ENCODE results near the gene RNFT2. TPM values are rescaled to one million over a fixed set of nuclear protein-coding genes. Genes with fewer than 3 reads are reported as not detected.
A peak's percentile ranks its signal among the peaks of the same experiment; 100 is the strongest.

RNFT2 gene
- total RNA-seq, 1 donor from 2014 or later = 6.4 TPM

DNA sequence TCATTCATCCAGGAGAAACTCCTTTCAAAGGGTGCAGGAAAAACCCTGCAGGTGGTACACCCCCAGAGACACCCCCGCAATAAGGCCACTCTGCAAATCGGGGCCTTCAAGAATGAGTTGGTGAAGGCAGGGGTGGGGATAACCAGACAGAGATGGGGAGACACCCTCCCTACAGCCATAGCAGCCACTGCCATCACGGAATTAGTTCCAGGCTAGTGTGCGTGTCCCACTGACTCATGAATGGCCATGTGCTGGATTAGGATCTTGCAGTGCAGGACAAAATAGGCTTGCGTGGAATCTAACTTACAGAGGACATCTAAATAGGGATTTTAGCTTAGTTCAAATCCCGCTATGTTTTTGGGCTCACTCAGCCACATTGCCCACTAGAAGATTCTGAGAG, 38.0 kb upstream of the RNFT2 start:
- no peaks in the 10 kb centered on the region for H3K4me1 ChIP-seq
- no peaks in the 10 kb centered on the region for H3K36me3 ChIP-seq
- no peaks in the 10 kb centered on the region for H3K9me3 ChIP-seq
- TF ChIP-seq, protein P1, sequence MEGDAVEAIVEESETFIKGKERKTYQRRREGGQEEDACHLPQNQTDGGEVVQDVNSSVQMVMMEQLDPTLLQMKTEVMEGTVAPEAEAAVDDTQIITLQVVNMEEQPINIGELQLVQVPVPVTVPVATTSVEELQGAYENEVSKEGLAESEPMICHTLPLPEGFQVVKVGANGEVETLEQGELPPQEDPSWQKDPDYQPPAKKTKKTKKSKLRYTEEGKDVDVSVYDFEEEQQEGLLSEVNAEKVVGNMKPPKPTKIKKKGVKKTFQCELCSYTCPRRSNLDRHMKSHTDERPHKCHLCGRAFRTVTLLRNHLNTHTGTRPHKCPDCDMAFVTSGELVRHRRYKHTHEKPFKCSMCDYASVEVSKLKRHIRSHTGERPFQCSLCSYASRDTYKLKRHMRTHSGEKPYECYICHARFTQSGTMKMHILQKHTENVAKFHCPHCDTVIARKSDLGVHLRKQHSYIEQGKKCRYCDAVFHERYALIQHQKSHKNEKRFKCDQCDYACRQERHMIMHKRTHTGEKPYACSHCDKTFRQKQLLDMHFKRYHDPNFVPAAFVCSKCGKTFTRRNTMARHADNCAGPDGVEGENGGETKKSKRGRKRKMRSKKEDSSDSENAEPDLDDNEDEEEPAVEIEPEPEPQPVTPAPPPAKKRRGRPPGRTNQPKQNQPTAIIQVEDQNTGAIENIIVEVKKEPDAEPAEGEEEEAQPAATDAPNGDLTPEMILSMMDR (IDR thresholded peaks at IDR 0.05) = no peak
- TF ChIP-seq POLR2A (IDR thresholded peaks at IDR 0.05) (no peak), POLR2AphosphoS5 (IDR thresholded peaks at IDR 0.05; ENCODE audit: insufficient read depth in 1 of 2, low read depth in 1 of 2) (no peak)
- no peaks in the 10 kb centered on the region for H3K27me3 ChIP-seq
- no peak overlapping the region for H3K4me3 ChIP-seq
- intact Hi-C loops (cut with DNase I) = loop anchor here (10.0 kb wide), 1 partner anchor 705 kb away; no protein-coding TSS in a partner anchor
- H3K27ac ChIP-seq = no peak overlapping the region
- no peak for DNase-seq (ENCODE audit: extremely low spot score in 2 of 2)

DNA sequence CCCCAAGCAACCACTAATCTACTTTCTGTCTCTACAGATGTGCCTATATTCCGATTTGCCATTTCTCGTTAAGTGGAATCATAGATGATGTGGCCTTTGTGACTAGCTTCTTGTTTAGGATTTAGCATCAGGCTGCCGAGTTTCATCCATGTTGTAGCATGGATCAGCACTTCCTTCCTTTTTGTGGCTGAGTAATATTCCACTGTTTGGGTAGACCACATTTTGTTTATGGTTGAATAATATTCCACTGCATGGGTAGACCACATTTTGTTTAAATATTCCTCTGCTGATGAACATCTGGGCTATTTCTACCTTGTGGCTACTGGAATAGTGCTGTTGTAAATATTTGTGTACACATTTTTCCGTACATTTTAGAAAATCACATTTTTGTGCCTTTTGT, 36.7 kb upstream of the RNFT2 start:
- Histone ChIP-seq H3K4me1 (no peaks in the 10 kb centered on the region), H3K4me3 (no peak overlapping the region), H3K27ac (no peak overlapping the region), H3K27me3 (no peaks in the 10 kb centered on the region), H3K9me3 (no peaks in the 10 kb centered on the region), H3K36me3 (no peaks in the 10 kb centered on the region)
- intact Hi-C loops (cut with DNase I) = loop anchor here (10.0 kb wide), 1 partner anchor 707 kb away; no protein-coding TSS in a partner anchor
- TF ChIP-seq POLR2A (IDR thresholded peaks at IDR 0.05) (no peak), POLR2AphosphoS5 (IDR thresholded peaks at IDR 0.05; ENCODE audit: insufficient read depth in 1 of 2, low read depth in 1 of 2) (no peak)
- TF ChIP-seq, protein P1 (IDR thresholded peaks at IDR 0.05) = no peak
- no peak for DNase-seq (ENCODE audit: extremely low spot score in 2 of 2)

DNA sequence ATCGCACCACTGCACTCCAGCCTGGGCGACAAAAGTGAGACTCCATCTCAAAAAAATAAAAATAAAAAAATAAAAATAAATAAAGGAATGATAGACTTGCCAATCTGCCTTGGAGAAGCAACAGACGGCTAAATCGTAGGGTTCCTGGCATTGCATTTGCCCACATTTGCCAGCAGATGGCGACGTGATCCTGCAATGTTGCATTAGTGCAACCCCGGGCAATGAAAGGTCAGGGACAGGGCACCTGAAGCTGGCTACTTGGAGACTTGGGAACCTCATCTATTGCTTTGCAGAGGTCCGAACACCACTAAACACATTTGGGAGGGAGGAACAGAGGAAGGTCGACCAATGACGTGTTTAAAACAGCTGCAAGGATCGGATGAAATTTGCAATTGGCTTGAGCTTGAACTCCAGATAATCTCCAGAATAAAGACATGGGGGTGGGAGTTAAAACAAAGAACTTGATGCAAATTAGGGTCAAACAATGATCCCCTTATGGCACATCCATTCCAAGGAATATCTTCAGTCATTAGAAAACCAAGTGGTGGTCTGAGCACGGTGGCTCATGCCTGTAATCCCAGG, 34.8 kb upstream of the RNFT2 start:
- intact Hi-C loops (cut with DNase I) = loop anchor here (10.0 kb wide), 1 partner anchor 709 kb away; no protein-coding TSS in a partner anchor
- TF ChIP-seq POLR2AphosphoS5 (IDR thresholded peaks at IDR 0.05; ENCODE audit: insufficient read depth in 1 of 2, low read depth in 1 of 2) = no peak
- TF ChIP-seq, protein P1 (IDR thresholded peaks at IDR 0.05) = peak; percentile 66 to 93 (median 89)
- no peak for TF ChIP-seq POLR2A (IDR thresholded peaks at IDR 0.05)
- no peaks in the 10 kb centered on the region for H3K36me3 ChIP-seq
- no peaks in the 10 kb centered on the region for H3K9me3 ChIP-seq
- H3K4me1 ChIP-seq = peaks cover under 1% of the 10 kb centered on the region
- no peak for DNase-seq (ENCODE audit: extremely low spot score in 2 of 2)
- no peak overlapping the region for H3K27ac ChIP-seq
- H3K27me3 ChIP-seq = no peaks in the 10 kb centered on the region
- no peak overlapping the region for H3K4me3 ChIP-seq

DNA sequence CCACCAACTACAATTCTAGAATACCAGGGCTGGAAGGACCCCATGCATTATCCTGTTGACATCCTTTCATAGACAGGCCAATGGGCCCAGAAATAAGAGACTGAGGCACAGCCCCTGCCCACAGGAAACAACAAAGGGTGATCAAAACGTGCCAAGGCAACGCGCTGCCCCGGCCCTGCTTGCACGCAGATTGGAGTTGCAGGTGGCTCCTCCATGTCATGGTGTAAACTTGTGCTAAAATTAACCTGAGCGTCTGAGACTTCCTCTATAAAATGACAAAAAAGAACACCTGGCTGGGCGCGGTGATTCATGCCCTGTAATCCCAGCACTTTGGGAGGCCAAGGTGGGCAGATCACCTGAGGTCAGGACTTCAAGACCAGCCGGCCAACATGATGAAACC, 30.4 kb upstream of the RNFT2 start:
- intact Hi-C loops (cut with DNase I) = loop anchor here (10.0 kb wide), 1 partner anchor 713 kb away; no protein-coding TSS in a partner anchor
- Histone ChIP-seq H3K9me3 (no peaks in the 10 kb centered on the region), H3K27me3 (no peaks in the 10 kb centered on the region), H3K27ac (no peak overlapping the region), H3K4me3 (no peak overlapping the region), H3K4me1 (peaks cover 19% of the 10 kb centered on the region), H3K36me3 (no peaks in the 10 kb centered on the region)
- DNase-seq (ENCODE audit: extremely low spot score in 2 of 2) = no peak
- no peak for TF ChIP-seq POLR2A (IDR thresholded peaks at IDR 0.05)
- TF ChIP-seq, protein P1 (IDR thresholded peaks at IDR 0.05) = no peak
- TF ChIP-seq POLR2AphosphoS5 (IDR thresholded peaks at IDR 0.05; ENCODE audit: insufficient read depth in 1 of 2, low read depth in 1 of 2) = no peak
